WTC11 (cell line): ENCODE data around the gene P3R3URF. TPM values are rescaled to one million over a fixed set of nuclear protein-coding genes. Genes with fewer than 3 reads are reported as not detected.

Experiments used
- ATAC-seq: fragments of 200-7000 bp; cut with Tn5 transposase; 2 replicates; pipeline ENCODE4 v1.10.0; 2021; ENCODE audit warnings: mild to moderate bottlenecking, moderate library complexity
- CTCF ChIA-PET: fragments of 300-600 bp; sonication (Branson Sonifier 250); formaldehyde crosslinking; loops from one replicate; lab custom pipeline; 2021; ENCODE audit warnings: antibody characterized with exemption; lab: Charles Lee
- POLR2A ChIA-PET: fragments of 350-600 bp; sonication (Branson Sonifier 250); formaldehyde crosslinking; loops from one replicate; lab custom pipeline; 2021; ENCODE audit warnings: antibody characterized with exemption; lab: Charles Lee
- DNase-seq: peaks from one replicate; pipeline ENCODE4 v3.0.0; 2021; ENCODE audit warnings: low spot score
- H3K27ac Mint-ChIP-seq: 2 replicates; pipeline ENCODE4 v1.8.0; 2021; ENCODE audit warnings: mixed read lengths
- H3K27me3 Mint-ChIP-seq: 2 replicates; pipeline ENCODE4 v1.8.0; 2021; ENCODE audit warnings: low read depth, mild to moderate bottlenecking, moderate library complexity, mixed read lengths
- H3K36me3 Mint-ChIP-seq: 2 replicates; pipeline ENCODE4 v1.8.0; 2021; ENCODE audit warnings: mixed read lengths
- H3K4me1 Mint-ChIP-seq: 2 replicates; pipeline ENCODE4 v1.8.0; 2022; ENCODE audit warnings: mixed read lengths
- H3K4me3 Mint-ChIP-seq: 2 replicates; pipeline ENCODE4 v1.8.0; 2021; ENCODE audit warnings: mild to moderate bottlenecking, moderate library complexity, mixed read lengths
- H3K9me3 Mint-ChIP-seq: 2 replicates; pipeline ENCODE4 v1.8.0; 2021; ENCODE audit warnings: mixed read lengths
- CDX4 ChIP-seq: fragments of 250-450 bp; sonication (Bioruptor Pico); IDR thresholded peaks from 2 replicates; pipeline ENCODE4 v1.9.0; 2021; ENCODE audit warnings: moderate library complexity, mild to moderate bottlenecking, inconsistent platforms, borderline replicate concordance
- ELF4 ChIP-seq: sonication (generic); formaldehyde crosslinking; IDR thresholded peaks from 2 replicates; pipeline ENCODE4 v1.8.1; 2022; ENCODE audit warnings: low read depth, mild to moderate bottlenecking, moderate library complexity, missing genetic modification reagents
- EMX1 ChIP-seq: fragments of 250-450 bp; sonication (Bioruptor Pico); IDR thresholded peaks from 2 replicates; pipeline ENCODE4 v1.8.0; 2021; ENCODE audit warnings: mild to moderate bottlenecking
- FOXP1 ChIP-seq: sonication (generic); formaldehyde crosslinking; IDR thresholded peaks from 2 replicates; pipeline ENCODE4 v1.8.0; 2022; ENCODE audit warnings: missing genetic modification reagents, mild to moderate bottlenecking, moderate library complexity, borderline replicate concordance
- GABPB1 ChIP-seq: sonication (generic); formaldehyde crosslinking; IDR thresholded peaks from 2 replicates; pipeline ENCODE4 v1.8.1; 2023; ENCODE audit warnings: mild to moderate bottlenecking, missing genetic modification reagents
- GTF2I ChIP-seq: fragments of 250-450 bp; sonication (Bioruptor Pico); conservative IDR thresholded peaks from 2 replicates; pipeline ENCODE4 v1.4.0; 2021; ENCODE audit warnings: mild to moderate bottlenecking
- JAZF1 ChIP-seq: fragments of 250-450 bp; sonication (Bioruptor Pico); IDR thresholded peaks from 2 replicates; pipeline ENCODE4 v1.9.0; 2021; ENCODE audit warnings: moderate library complexity, mild to moderate bottlenecking, inconsistent platforms
- KAT7 ChIP-seq: sonication (generic); formaldehyde crosslinking; IDR thresholded peaks from 2 replicates; pipeline ENCODE4 v1.8.1; 2023; ENCODE audit warnings: missing genetic modification reagents, mild to moderate bottlenecking, borderline replicate concordance
- MYBL2 ChIP-seq: sonication (generic); formaldehyde crosslinking; IDR thresholded peaks from 2 replicates; pipeline ENCODE4 v1.8.1; 2023; ENCODE audit warnings: mild to moderate bottlenecking, moderate library complexity, missing genetic modification reagents
- NFE2L1 ChIP-seq: sonication (generic); formaldehyde crosslinking; IDR thresholded peaks from 2 replicates; pipeline ENCODE4 v1.8.1; 2023; ENCODE audit warnings: missing genetic modification reagents
- NR1H2 ChIP-seq: sonication (generic); formaldehyde crosslinking; IDR thresholded peaks from 2 replicates; pipeline ENCODE4 v1.9.0; 2021; ENCODE audit warnings: mild to moderate bottlenecking, moderate library complexity, missing genetic modification reagents
- NR2C2 ChIP-seq: sonication (generic); formaldehyde crosslinking; IDR thresholded peaks from 2 replicates; pipeline ENCODE4 v1.8.0; 2022; ENCODE audit warnings: mild to moderate bottlenecking, missing genetic modification reagents
- NR3C1 ChIP-seq: sonication (generic); formaldehyde crosslinking; conservative IDR thresholded peaks from 2 replicates; pipeline ENCODE4 v1.8.1; 2023; ENCODE audit warnings: low read depth, mild to moderate bottlenecking, missing genetic modification reagents
- OVOL2 ChIP-seq: fragments of 250-450 bp; sonication (Bioruptor Pico); IDR thresholded peaks from 2 replicates; pipeline ENCODE4 v1.9.0; 2021; ENCODE audit warnings: mild to moderate bottlenecking, borderline replicate concordance
- SMAD3 ChIP-seq: sonication (generic); formaldehyde crosslinking; IDR thresholded peaks from 2 replicates; pipeline ENCODE4 v1.8.0; 2022; ENCODE audit warnings: missing genetic modification reagents, mild to moderate bottlenecking, borderline replicate concordance
- TEAD1 ChIP-seq: sonication (generic); formaldehyde crosslinking; IDR thresholded peaks from 2 replicates; pipeline ENCODE4 v1.8.0; 2022; ENCODE audit warnings: mild to moderate bottlenecking, missing genetic modification reagents
- TEAD4 ChIP-seq: sonication (generic); formaldehyde crosslinking; IDR thresholded peaks from 2 replicates; pipeline ENCODE4 v1.8.0; 2022; ENCODE audit warnings: mild to moderate bottlenecking, missing genetic modification reagents
- ZNF121 ChIP-seq: sonication (generic); formaldehyde crosslinking; IDR thresholded peaks from 2 replicates; pipeline ENCODE4 v1.8.0; 2023; ENCODE audit warnings: missing genetic modification reagents
- total RNA-seq: library from RNA; stranded (reverse); gene quantifications from 3 replicates; pipeline ENCODE4 v1.2.3, GENCODE V29; 2021
- TF ChIP-seq, protein P1 (sequence below): sonication (generic); formaldehyde crosslinking; IDR thresholded peaks from 2 replicates; pipeline ENCODE4 v1.8.0; 2022; ENCODE audit warnings: mild to moderate bottlenecking, missing genetic modification reagents
- TF ChIP-seq, protein P2 (sequence below): sonication (generic); formaldehyde crosslinking; IDR thresholded peaks from 2 replicates; pipeline ENCODE4 v1.8.1; 2023; ENCODE audit warnings: mild to moderate bottlenecking, missing genetic modification reagents, moderate library complexity
- TF ChIP-seq, protein P3 (sequence below): sonication (generic); formaldehyde crosslinking; conservative IDR thresholded peaks from 2 replicates; pipeline ENCODE4 v1.8.1; 2023; ENCODE audit warnings: mild to moderate bottlenecking, low read depth, missing genetic modification reagents, moderate library complexity
- TF ChIP-seq, protein P4 (sequence below): sonication (generic); formaldehyde crosslinking; IDR thresholded peaks from 2 replicates; pipeline ENCODE4 v1.8.0; 2022; ENCODE audit warnings: missing genetic modification reagents

The P3R3URF gene
- total RNA-seq, 1 experiment from 2014 or later: not detected

GRCh38 chr1:46175243-46175642 is 1.0 kb downstream of the P3R3URF start:
- ChIA-PET POLR2A (no interaction called here), CTCF (interaction anchor here (0.9 kb wide), 1 partner anchor 102 kb away, joined by 3 read pairs; no protein-coding TSS in a partner anchor)
- ATAC-seq: no peak
- TF ChIP-seq SMAD3 (CRISPR knock-in tag): no peak
- no peak for TF ChIP-seq ELF4 (CRISPR knock-in tag)
- no peak for TF ChIP-seq TEAD1 (CRISPR knock-in tag)
- no peak for TF ChIP-seq NR1H2
- no peak for TF ChIP-seq ZNF121 (CRISPR knock-in tag)
- TF ChIP-seq MYBL2 (CRISPR knock-in tag): no peak
- no peak for TF ChIP-seq GABPB1
- no peak for TF ChIP-seq KAT7
- TF ChIP-seq EMX1 (CRISPR knock-in tag): no peak
- no peak for TF ChIP-seq OVOL2 (CRISPR knock-in tag)
- Mint-ChIP-seq H3K4me1 (peaks cover 10% of the 10 kb centered on the region), H3K4me3 (no peak overlapping the region), H3K27me3 (peaks cover 6% of the 10 kb centered on the region), H3K36me3 (no peaks in the 10 kb centered on the region), H3K27ac (no peak overlapping the region), H3K9me3 (no peaks in the 10 kb centered on the region)
- DNase-seq: no peak

GRCh38 chr1:46174448-46175231 is 1.6 kb downstream of the P3R3URF start, which contains the start of gene TSPAN1:
TSPAN1 (plus strand) TSS chr1:46175087; CDS start chr1:46181108, 6,021 bp downstream.
- peaks cover 10% of the 10 kb centered on the region for H3K4me1 Mint-ChIP-seq
- no peak for DNase-seq
- H3K27me3 Mint-ChIP-seq: peaks cover 9% of the 10 kb centered on the region
- ATAC-seq: no peak
- H3K27ac Mint-ChIP-seq: no peak within 1 kb of the TSS
- H3K4me3 Mint-ChIP-seq: no peak within 1 kb of the TSS
- POLR2A ChIA-PET: no interaction called here
- H3K36me3 Mint-ChIP-seq: no peaks in the 10 kb centered on the region
- no peaks in the 10 kb centered on the region for H3K9me3 Mint-ChIP-seq
- TF ChIP-seq, protein P1, sequence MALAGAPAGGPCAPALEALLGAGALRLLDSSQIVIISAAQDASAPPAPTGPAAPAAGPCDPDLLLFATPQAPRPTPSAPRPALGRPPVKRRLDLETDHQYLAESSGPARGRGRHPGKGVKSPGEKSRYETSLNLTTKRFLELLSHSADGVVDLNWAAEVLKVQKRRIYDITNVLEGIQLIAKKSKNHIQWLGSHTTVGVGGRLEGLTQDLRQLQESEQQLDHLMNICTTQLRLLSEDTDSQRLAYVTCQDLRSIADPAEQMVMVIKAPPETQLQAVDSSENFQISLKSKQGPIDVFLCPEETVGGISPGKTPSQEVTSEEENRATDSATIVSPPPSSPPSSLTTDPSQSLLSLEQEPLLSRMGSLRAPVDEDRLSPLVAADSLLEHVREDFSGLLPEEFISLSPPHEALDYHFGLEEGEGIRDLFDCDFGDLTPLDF (CRISPR knock-in tag): no peak
- TF ChIP-seq GABPB1: peak; percentile 94
- TF ChIP-seq, all 79 proteins: peak for 1
- CTCF ChIA-PET: interaction anchor here (0.6 to 0.9 kb wide), 2 partner anchors 102 to 498 kb away, joined by 3 to 4 read pairs; no protein-coding TSS in a partner anchor

- Mint-ChIP-seq H3K4me1 (peaks cover 10% of the 10 kb centered on the region), H3K27ac (no peak overlapping the region), H3K36me3 (no peaks in the 10 kb centered on the region), H3K9me3 (no peaks in the 10 kb centered on the region), H3K4me3 (no peak overlapping the region), H3K27me3 (peaks cover 20% of the 10 kb centered on the region)
- DNase-seq (no peak), ATAC-seq (peak; percentile 8; the same call in 1 of the 2 replicates)
- ChIA-PET POLR2A (no interaction called here), CTCF (interaction anchor here (0.6 to 1.2 kb wide), 3 partner anchors 10 to 71 kb away, joined by 3 to 4 read pairs (median 4); no protein-coding TSS in a partner anchor)
- TF ChIP-seq NR2C2 (no peak), NR3C1 (no peak), NFE2L1 (no peak), FOXP1 (CRISPR knock-in tag) (no peak), CDX4 (CRISPR knock-in tag) (no peak), SMAD3 (CRISPR knock-in tag) (no peak), JAZF1 (CRISPR knock-in tag) (no peak), EMX1 (CRISPR knock-in tag) (no peak), GABPB1 (no peak), TEAD4 (no peak), GTF2I (CRISPR knock-in tag) (no peak)
- TF ChIP-seq, protein P2, sequence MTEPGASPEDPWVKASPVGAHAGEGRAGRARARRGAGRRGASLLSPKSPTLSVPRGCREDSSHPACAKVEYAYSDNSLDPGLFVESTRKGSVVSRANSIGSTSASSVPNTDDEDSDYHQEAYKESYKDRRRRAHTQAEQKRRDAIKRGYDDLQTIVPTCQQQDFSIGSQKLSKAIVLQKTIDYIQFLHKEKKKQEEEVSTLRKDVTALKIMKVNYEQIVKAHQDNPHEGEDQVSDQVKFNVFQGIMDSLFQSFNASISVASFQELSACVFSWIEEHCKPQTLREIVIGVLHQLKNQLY (CRISPR knock-in tag): no peak
- TF ChIP-seq, protein P3, sequence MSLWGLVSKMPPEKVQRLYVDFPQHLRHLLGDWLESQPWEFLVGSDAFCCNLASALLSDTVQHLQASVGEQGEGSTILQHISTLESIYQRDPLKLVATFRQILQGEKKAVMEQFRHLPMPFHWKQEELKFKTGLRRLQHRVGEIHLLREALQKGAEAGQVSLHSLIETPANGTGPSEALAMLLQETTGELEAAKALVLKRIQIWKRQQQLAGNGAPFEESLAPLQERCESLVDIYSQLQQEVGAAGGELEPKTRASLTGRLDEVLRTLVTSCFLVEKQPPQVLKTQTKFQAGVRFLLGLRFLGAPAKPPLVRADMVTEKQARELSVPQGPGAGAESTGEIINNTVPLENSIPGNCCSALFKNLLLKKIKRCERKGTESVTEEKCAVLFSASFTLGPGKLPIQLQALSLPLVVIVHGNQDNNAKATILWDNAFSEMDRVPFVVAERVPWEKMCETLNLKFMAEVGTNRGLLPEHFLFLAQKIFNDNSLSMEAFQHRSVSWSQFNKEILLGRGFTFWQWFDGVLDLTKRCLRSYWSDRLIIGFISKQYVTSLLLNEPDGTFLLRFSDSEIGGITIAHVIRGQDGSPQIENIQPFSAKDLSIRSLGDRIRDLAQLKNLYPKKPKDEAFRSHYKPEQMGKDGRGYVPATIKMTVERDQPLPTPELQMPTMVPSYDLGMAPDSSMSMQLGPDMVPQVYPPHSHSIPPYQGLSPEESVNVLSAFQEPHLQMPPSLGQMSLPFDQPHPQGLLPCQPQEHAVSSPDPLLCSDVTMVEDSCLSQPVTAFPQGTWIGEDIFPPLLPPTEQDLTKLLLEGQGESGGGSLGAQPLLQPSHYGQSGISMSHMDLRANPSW (CRISPR knock-in tag): no peak
- TF ChIP-seq, protein P4, sequence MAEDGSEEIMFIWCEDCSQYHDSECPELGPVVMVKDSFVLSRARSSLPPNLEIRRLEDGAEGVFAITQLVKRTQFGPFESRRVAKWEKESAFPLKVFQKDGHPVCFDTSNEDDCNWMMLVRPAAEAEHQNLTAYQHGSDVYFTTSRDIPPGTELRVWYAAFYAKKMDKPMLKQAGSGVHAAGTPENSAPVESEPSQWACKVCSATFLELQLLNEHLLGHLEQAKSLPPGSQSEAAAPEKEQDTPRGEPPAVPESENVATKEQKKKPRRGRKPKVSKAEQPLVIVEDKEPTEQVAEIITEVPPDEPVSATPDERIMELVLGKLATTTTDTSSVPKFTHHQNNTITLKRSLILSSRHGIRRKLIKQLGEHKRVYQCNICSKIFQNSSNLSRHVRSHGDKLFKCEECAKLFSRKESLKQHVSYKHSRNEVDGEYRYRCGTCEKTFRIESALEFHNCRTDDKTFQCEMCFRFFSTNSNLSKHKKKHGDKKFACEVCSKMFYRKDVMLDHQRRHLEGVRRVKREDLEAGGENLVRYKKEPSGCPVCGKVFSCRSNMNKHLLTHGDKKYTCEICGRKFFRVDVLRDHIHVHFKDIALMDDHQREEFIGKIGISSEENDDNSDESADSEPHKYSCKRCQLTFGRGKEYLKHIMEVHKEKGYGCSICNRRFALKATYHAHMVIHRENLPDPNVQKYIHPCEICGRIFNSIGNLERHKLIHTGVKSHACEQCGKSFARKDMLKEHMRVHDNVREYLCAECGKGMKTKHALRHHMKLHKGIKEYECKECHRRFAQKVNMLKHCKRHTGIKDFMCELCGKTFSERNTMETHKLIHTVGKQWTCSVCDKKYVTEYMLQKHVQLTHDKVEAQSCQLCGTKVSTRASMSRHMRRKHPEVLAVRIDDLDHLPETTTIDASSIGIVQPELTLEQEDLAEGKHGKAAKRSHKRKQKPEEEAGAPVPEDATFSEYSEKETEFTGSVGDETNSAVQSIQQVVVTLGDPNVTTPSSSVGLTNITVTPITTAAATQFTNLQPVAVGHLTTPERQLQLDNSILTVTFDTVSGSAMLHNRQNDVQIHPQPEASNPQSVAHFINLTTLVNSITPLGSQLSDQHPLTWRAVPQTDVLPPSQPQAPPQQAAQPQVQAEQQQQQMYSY (CRISPR knock-in tag): no peak
Observed at GRCh38 chr1:46173361-46173856, 2.9 kb downstream of the P3R3URF start.
